Right hindlimb (tissue), 1 donor: ENCODE results near the gene CAMSAP3.

ENCODE experiments used
- DNase-seq: peaks from one replicate; pipeline ENCODE4 v3.0.0-alpha.2; 2018

The CAMSAP3 gene

GRCh38 chr19:7617172-7617571, 21.5 kb downstream of the CAMSAP3 start:
- DNase-seq, result no peak

DNA sequence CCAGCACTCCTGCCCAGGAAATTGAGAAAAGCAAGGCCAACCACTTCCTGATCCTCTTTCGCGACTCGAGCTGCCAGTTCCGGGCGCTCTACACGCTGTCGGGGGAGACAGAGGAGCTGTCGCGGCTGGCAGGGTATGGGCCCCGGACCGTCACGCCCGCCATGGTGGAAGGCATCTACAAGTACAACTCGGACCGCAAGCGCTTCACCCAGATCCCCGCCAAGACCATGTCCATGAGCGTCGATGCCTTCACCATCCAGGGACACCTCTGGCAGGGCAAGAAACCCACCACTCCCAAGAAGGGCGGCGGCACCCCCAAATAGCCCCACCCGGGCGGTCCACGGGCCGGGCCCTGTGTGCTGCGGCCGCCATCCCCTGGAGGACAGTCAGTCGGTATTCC, 22.1 kb downstream of the CAMSAP3 start:
- DNase-seq, result no peak

- no peak for DNase-seq
Measured at GRCh38 chr19:7618348-7618747, 22.7 kb downstream of the CAMSAP3 start.

DNA sequence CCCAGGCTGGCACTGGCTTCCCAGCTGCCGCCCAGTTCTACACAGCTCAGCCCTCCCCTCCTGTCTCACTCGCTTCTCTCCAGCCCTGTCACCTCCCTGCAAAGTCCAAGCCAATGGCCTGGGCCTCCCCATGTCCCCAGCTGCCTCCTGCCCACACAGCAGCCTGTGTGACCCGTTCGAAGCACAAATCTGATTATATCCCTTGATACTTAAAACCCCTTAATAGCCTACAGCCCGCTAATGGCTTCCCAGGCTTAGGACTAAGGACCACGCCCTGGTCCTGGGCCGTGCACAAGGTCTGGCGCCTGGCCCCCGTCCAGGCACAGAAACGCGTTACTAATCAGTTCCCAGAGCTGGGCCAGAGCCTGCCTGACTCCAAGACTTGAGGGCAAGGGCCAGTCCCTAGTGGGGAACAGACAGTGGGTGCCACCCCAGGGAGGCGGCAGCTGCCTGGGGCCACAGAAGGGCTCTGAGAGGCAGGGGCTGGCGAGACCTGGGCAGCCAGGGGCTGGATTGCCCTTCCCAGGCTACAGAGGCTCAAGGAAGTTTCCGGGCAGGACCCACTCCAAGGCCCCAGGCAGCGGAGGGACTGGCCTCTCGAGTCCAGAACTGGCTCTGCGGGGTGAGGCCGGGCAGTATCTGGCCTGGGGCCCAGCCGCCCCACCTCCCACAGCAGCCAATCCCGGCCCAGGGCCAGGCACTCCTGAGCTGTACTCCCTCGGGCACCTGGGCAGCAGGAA, 23.3 kb downstream of the CAMSAP3 start:
- DNase-seq, result no peak

DNA sequence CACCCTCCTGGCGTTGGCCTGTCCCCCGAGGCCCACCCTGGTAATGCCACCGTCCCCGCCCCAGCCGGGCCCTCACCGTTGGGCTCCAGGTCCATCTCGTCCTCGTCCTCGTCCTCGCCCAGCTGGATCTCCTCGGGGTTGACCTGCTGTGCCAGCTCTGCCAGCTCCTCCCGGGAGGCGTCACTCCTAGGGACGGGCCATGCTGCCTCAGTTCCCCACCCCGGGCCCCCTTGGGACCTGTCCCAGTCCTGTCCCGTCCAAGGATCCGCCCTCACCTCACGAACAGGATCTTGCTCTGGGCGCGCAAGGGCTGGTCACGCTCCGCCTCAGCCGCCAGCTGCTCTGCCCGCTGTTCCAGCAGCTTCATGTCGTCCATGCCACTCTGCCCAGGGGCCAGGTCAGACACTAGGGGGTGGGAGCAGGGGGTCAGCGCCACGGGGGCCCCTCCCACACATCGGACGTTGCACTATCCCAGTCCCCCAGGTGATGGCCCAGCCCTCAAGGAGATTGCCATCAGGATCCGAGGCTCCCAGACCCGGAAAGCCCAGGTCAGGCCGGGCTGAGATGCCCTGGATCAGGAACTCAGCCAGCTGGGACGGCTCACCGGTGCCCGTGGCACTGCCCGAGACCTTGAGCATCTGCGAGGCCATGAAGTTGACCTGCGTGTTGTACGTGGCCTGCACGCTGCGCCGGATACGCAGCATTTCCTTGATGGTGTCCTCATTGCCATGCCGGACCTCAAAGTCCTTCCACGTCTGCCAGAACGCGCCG, 24.2 kb downstream of the CAMSAP3 start:
- DNase-seq, result no peak

- DNase-seq, result no peak
Measured at GRCh38 chr19:7620442-7621412, 25.1 kb downstream of the CAMSAP3 start.

DNA sequence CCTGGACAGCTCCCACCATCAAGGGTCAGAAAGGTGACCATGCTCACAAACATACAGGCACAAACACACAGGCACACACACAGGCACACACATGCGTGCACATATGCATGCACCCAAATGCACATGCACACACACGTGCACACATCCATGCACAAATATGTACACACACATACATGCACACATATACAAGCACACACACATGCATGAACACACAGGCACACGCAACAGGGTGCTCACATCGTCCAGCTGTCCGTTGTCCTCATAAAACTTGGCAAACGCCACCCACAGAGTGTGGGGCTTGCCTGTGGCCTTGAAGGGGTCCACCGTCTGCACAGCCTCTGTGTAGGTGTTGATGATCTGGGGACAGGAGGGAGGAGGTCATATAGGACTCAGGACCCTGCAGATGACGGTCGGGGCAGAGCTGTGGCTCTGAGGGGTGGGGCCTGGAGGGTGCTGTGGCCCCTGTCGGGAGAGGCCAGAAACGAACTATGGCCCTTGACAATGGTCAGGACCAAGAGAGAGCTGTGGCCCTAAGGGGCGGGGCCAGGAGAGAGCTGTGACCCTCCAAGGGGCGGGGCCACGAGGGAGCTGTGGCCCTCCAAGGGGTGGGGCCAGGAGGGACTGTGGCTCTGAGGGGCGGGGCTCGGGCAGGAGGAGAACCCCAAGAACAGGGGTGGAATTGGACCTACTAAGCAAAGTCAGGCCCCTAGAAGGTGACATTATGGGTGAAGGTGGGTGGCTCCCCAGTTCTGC, 27.4 kb downstream of the CAMSAP3 start:
- DNase-seq, result no peak

DNA sequence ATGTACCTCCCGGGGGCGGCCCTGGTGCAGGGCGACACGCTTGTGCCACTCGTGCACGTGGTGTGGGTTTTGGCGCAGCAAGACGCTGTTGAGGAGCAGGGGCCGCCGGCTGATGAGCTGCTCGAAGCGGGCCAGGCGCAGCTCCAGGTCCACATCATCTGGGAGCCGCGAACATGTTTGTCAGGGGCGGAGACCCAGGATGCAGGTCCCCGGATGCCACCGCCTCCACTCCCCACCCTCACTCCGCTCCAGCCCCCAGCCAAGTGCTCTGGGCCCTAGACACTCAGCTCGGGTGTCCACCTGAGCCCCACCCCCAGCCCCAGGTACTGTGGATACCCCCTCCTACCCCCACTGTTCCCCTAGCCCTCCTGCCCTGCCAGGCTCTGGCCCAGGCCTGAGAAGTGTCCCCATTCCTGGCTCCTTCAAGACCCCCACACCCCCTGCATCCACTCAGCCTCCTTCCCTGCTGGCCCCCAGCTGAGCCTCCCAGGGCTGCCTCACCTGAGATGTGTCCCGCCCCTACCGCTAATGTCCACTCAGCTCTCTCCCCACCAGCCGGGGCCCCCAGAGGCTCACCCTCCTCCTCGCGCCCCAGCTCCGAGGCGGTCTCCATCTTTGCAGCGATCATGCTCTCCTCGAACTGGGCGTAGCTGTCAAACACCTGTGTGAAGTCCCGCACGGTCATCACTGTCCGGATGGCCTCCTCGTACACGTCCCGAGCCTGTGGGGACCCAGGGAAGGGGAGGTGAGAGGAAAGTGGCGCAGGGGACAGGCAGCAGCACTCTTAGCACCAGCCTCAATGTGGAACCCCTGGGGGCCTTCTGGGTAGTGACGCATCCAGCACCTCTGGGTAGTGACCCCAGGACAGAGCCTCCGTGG, 28.3 kb downstream of the CAMSAP3 start:
- no peak for DNase-seq

- DNase-seq, result no peak
Measured at GRCh38 chr19:7624810-7625209, 29.1 kb downstream of the CAMSAP3 start.

DNA sequence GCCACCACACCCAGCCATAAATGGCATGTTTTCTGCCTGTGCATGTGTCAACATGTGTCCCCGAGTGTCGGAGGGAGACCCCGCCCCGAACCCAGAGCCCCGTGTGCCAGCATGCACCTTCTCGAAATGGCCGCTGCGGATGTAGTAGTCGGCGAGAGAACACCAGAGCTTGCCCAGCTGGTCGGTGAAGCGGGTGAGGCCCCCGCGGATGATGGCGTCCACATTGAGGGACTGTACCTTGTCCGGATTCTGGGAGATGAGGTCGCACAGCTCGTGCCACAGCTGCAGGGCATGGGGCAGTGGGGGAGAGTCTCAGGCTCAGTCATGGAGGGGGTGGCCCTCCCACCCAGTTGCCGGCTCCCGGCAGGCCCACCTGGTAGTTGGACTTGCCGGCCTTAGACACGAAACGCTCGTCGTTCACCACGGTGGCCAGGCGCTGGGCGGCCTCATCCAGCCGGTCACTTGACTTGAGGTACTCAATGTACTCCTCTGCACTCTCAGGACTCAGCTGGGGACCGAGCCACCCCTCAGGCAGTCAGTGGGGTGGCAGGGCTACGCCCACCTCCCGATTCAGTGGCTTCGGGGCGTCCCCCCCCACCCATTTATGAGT, 30.2 kb downstream of the CAMSAP3 start:
- no peak for DNase-seq

- no peak for DNase-seq
Measured at GRCh38 chr19:7627166-7627565, 31.5 kb downstream of the CAMSAP3 start.

DNA sequence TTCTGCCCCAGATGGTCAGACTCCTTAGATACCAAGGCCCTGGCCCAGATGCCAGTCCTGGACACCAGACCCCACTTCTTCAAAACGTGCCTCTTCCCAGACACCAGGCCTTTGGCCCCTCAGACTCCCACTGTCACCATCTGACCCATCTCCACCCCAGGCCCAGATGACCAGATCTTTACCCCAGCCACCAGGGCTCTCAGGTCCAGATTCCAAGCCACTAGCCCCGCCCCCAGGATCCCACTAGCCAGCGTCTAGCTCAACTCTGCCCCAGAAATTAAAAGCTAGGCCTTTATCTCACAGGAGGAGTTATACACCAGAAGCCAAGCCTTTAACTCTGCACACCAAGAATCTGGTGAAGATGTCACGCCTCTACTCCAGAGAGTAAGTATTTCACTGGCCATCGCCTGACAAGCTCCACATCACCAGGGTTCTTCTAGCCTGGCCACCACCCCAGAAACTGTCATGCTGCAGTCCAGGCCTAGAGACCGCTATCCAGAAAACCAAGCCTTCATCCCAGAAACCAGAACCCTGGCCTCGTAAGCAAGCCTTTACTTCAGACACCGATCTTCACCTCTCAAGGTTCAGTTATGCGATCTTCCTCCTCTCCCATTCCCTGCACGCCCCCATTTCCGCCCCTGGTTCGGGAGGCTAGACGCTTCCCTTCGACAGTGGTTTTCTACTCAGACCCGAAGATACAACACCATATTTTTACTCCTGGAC, 33.1 kb downstream of the CAMSAP3 start:
- no peak for DNase-seq

DNA sequence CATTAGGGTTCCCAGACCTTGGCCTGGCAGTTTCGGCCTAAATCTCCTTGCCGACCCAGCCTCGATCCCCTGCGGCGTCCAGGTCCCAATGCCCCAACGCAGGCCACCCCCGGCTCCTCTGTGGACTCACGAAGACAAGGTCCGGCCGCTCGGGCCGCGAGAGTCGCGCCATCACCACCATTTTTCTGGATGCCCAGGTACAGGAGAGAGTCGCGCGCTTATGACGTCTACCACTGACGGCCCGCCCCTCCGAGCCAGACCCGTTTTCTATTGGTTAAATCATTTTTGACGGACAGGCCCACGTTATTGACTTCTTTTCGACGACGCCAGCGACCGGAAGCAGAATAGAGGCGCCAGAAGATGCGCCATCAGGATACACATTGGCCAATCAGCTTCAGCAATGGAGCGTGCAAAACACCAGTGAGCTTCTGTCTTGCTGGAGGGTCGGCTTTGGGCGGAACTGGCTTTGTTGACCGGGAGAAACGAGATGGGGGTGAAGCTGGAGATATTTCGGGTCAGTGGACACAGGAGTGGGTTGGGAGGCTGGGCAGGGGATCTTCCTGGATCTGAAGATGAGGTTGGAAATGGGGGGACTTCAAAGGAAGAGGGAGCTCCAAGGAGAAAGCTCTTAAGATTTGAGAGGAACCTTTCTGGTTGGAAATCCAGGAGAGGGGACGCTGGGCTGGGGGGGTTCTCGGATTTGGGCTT, 33.8 kb downstream of the CAMSAP3 start, which contains the start of the genes PET100 and XAB2:
Gene PET100, plus strand, starts transcription at position 447 of the 708 bp plus-strand sequence. Its CDS starts 41 bp downstream, at position 488.
Gene XAB2, minus strand, starts transcription at position 199 of the 708 bp plus-strand sequence. Its CDS starts 18 bp downstream, at position 181.
- peak; percentile 99 for DNase-seq

DNA sequence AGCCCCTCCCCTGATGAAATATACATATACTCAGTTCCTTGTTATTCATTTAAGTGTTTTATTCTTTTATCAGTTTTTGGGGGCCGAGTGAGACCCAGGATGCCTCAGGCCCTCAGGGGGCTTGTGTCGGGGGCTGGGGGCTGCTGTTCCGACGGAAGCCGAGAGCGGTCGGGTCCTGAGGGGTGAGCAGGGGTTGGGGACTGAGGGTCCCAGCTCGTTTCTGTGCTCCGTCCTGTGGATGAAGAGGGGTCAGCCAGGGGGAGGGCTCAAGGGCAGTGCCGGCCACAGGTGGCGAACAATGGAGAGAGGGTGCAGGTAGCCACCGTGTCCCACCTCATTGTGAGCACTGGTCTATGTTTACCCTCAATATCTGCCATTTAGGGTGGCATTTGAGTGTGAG, 35.9 kb downstream of the CAMSAP3 start:
- DNase-seq, result no peak

DNA sequence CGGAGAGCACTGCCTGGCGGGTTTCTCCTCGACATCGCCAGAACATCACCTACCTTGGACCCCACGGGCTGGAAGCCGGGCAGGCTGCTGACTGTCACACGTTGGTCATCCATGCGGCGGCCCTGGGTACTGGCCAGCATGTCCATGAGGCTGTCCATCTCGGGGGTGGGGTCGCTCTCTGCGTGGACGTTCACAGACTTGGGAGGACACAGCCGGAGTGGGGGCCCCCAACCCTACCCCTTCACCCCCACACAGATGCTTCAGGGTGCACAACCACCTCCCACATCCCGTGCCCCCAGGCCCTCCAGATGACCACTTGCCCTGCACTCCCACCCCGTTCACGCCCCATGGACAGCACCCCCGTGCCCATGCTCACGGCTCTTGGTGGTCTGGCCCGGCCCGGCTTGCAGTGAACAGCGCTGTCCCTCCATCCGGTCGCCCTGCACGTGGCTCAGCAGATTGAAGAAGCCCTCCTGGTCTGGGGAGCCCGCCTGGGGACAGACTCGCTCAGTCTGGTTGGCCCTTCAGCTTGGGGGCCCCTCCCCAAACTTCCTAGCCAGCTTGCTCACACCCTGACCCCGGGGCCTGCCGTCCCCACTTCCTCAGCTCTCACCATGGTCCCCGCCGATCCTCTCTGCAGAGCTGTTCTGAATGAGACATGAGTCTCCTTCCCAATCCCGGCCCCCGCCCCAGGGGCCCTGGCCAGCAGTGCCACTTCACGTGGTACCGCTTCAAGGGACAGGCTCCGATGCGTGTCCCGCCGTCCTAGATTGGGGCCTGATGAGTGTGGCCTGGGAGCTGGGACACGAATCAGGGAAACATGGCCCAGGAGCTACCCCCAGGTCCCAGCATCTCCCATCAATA, 36.9 kb downstream of the CAMSAP3 start:
- DNase-seq, result no peak

DNA sequence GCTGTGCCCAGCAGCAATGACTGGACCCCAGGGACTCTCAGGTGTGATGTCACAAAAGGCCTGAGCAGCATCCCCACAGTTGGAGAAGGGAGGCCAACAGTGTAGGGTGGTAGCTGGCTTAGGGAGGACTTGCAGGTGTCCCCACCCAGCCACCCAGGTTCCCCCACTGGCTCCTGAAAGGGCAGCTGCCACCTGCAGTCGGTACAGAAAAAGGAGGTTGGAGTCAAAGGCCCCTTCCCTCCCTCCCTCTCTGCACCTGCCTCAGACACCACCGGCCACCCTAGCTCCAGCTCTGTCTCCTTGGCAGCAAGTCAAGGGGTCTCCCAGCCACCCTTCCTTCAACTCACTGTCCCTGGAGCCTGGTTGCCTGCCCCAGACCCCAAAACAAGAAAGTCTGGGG, 38.0 kb downstream of the CAMSAP3 start, which contains the start of gene PCP2:
Gene PCP2, minus strand, starts transcription at position 22 of the 400 bp plus-strand sequence. CDS start 262 bp downstream, outside the sequence.
- no peak for DNase-seq

DNA sequence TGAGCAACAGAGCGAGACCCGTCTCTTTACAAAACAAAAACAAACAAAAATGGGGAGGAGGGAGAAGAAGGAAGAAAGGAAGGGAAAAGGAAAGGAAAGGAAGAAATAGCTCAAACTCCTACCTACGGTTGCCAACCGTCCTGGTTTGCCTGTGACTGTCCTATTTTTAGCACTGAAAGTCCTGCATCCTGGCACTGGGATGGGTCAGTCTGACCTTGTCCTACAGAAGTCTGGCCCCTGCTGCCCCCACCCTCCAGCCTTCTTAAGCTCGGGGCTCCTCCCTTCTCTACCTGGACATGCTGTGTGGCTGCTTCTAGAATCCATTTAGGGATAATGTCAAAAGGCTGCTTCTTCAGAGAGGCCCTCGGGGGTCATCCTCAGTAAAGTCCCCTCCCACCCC, 40.0 kb downstream of the CAMSAP3 start:
- no peak for DNase-seq

- no peak for DNase-seq
Measured at GRCh38 chr19:7636317-7636690, 40.6 kb downstream of the CAMSAP3 start.
